Activated CD4-positive, alpha-beta T cell treated with anti-CD3 and anti-CD28 coated beads, Interleukin-2, amount 50 U/mL, for 16 hours (primary cell): ENCODE data around the gene RPL15.

Experiments used
- DNase-seq: peaks from one replicate; pipeline ENCODE4 v3.0.0-alpha.2; 2020

RPL15 gene

DNA sequence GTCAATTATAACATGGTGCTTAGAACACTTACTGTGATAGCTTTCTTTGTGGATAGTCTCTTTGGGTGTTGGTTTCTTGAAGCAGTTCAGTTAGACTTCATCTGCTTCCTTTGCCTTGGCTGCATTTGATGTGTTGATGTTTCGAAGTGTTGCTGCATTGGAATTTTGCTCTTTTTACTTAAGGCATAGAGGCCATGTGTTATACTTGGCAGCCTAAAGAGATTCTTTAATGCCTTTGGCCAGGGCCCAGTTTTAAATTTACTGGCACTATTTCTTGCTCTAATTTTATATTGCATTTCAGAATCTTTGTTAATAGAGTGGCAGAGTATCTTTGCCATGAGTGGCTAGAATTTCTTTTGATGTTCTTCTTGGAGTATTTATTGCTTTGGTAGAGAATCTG is 49.4 kb downstream of the RPL15 start:
- DNase-seq: no peak

DNA sequence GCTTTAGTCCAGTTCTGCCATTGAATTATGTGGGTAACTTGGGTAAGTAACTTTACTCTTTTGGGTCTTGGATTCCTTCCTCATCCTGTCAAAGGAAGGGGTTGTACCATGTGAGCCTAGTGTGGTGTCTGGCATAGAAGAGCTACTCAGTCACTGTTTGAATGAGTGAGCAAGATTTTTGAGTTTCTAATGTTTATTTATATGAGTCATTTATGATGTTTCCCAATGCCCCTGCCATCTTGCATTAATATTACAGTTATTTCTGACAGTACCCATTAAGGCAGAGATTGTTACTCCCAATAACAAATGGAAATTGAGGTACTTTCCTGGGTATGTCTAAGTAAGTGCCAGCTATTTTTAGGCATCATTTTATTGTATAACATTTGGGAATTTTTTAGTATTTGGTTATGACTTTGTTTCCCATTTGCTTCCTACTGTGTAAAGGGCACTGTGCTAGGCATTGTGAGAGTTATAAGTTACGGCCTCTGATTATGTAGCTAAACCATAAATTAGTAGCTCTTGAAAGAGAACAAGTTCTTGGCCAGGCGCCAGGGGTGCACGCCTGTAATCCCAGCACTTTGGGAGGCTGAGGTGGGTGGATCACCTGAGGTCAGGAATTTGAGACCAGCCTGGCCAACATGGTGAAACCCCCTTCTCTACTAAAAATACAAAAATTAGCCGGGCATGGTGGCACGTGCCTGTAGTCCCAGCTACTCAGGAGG is 51.7 kb downstream of the RPL15 start:
- DNase-seq: no peak

DNA sequence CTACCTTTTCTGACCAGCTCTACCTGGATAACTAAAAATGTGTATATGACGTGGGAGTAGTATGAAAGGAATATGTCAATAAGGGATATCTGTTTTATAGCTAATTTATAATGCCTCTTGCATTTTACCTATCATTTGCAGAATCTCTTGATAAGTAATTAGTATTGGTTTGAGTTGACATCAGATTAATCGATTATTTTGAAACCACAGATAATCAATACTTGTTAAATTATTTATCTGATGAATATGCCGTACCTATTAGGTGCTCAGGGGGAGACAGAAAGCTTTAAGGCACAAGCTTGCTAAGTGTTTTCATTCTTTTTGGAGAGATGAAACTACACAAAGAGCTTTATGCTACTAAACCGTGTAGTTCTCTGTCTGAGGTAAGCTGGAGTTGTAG is 52.5 kb downstream of the RPL15 start:
- DNase-seq: no peak
